NK-92 (cell line): Measurements from ENCODE around the gene DOCK7.
"Not testable (repeated sequence)": the region's sequence is repeated elsewhere in the genome, so short reads cannot be mapped to it uniquely, and the experiment has no call there.

Experiments used
- DNase-seq: peaks from one replicate; lab custom pipeline; 2025; ENCODE audit not compliant: unreplicated experiment; lab: John Stamatoyannopoulos, UW

Gene DOCK7, protein sequence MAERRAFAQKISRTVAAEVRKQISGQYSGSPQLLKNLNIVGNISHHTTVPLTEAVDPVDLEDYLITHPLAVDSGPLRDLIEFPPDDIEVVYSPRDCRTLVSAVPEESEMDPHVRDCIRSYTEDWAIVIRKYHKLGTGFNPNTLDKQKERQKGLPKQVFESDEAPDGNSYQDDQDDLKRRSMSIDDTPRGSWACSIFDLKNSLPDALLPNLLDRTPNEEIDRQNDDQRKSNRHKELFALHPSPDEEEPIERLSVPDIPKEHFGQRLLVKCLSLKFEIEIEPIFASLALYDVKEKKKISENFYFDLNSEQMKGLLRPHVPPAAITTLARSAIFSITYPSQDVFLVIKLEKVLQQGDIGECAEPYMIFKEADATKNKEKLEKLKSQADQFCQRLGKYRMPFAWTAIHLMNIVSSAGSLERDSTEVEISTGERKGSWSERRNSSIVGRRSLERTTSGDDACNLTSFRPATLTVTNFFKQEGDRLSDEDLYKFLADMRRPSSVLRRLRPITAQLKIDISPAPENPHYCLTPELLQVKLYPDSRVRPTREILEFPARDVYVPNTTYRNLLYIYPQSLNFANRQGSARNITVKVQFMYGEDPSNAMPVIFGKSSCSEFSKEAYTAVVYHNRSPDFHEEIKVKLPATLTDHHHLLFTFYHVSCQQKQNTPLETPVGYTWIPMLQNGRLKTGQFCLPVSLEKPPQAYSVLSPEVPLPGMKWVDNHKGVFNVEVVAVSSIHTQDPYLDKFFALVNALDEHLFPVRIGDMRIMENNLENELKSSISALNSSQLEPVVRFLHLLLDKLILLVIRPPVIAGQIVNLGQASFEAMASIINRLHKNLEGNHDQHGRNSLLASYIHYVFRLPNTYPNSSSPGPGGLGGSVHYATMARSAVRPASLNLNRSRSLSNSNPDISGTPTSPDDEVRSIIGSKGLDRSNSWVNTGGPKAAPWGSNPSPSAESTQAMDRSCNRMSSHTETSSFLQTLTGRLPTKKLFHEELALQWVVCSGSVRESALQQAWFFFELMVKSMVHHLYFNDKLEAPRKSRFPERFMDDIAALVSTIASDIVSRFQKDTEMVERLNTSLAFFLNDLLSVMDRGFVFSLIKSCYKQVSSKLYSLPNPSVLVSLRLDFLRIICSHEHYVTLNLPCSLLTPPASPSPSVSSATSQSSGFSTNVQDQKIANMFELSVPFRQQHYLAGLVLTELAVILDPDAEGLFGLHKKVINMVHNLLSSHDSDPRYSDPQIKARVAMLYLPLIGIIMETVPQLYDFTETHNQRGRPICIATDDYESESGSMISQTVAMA (N-terminal part only)

DNA sequence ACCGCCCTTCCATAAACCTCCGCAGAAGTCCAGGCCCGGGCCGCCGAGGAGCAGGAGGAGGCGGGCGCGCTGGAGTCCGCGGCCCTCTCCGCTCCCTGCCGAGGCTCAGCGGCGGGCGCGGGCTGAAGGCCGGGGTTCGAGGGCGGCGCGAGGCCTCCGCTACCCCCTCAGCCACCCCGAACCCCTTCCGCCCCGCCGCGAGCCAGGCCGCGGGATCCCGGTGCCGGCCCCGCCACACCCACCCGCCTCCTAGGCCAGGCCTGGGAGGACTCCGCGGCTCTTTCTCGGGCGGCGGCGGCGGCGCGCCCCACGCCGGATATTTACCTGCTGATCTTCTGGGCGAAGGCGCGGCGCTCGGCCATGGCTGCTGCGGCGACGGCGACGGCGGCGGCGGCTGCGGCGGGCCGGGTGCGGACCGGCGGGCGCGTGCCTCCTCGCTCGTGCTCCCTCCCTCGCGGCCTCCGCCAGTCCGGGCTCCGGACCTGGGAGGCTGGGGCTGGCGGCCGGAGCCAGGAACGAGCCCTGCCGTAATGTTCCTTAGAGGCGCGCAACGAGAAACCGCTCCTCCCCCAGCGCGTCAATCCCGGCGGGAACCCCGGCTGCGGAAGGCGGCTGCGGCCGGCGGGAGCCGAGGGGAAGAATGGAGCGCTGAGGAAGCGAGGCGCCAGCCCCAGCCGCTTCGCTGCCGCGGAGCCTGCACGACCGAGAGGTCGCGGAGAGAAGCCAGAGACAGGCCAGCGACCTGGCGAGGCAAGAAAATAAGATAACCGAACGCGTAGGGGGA is at the start of gene DOCK7:
TSS of gene DOCK7 (minus strand) at position 484 of the 784 bp plus-strand sequence. CDS start at position 362, 122 bp downstream.
- no peak for DNase-seq

- no peak for DNase-seq
Observed at GRCh38 chr1:62735491-62736171, 47.4 kb upstream of the DOCK7 start.

- DNase-seq: no peak
Observed at GRCh38 chr1:62732331-62732730, 44.1 kb upstream of the DOCK7 start.

DNA sequence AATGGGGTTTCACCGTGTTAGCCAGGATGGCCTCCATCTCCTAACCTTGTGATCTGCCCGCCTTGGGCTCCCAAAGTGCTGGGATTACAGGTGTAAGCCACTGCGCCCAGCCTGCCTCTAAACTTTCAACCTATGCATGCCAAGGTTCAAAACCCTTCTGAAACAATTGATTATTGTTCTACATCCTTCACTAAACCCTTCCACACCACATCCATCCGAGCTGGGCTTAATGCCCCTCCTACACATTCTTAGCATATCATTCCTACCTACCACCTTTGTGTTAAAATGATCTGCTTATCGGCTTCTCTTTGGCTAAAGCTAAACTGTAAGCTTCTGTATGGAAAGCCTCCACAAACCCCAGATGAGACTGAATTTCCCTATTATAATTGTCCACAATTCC is 40.8 kb upstream of the DOCK7 start:
- DNase-seq: no peak

DNA sequence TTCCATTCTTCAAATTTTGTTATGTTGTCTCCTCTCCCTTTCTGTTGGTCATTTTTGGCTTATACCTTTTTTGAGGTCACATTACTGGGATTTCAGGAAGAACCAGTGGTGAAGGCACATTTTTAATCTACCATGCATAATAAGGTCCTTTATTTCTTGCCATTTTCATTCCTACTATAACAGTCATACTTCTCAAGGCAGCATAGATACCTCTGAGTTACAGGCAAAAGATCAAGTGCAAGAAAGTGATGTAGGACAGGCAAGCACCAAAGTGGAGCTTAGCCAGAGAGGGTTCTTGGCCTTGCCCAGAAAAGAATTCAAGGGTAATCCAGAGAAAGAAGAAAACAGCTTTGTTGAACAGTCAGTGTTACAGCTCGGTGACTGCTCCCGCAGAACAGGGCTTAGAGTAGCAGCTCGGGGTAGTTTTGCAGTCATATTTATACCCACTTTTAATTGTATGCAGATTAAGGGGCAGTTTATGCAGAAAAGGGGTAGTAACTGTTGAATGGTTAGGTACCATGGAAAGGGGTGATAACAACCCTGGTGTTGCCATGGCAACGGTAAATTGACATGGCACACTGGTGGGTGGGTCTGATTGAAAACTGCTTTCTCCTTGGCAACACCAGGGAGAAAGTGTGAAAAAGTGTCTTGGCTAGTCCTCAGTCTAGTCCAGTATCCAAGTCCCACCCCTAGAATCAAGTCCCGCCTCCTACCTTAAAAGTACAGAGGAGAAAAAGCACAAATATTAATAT is 39.6 kb upstream of the DOCK7 start:
- no peak for DNase-seq

DNA sequence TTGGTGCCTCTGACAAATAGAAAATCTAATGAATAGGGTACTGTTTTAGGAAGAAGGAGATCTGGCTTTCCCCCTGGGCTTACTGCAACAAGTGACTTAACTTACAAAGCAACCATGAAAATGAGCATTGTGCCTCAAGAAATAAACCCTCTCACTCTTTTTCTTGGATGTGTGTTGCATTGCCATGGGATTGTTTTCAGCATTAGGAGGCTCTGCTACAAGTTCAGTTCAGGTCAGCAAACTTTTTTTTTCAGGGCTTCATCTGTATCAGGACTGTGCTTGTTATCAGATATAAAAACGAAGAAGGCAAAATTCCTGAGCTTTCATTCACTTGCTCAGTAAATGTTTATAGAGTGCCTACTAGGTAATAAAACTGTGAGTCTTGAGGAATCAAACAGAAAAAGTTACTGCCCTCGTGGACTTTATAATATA is 37.8 kb upstream of the DOCK7 start:
- no peak for DNase-seq

DNA sequence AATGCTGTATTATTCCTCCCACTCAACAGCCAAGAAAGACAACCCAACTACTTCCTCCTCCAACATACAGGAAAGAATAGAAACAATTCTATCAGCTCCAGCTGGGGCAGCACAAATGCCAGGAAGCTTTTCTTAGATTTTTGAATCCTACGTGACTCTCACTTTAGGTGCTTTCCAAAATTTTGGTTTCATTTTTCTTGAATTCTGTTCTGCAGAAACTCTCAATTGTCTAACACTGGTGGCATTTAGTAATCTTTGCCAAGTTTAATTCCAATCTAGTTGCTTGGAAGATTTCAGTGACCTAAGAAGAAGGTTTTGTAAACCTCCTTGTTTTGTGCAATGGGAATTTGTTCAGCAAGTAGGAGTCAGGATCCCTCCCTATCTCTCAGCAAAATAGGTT is 37.1 kb upstream of the DOCK7 start:
- DNase-seq: no peak

DNA sequence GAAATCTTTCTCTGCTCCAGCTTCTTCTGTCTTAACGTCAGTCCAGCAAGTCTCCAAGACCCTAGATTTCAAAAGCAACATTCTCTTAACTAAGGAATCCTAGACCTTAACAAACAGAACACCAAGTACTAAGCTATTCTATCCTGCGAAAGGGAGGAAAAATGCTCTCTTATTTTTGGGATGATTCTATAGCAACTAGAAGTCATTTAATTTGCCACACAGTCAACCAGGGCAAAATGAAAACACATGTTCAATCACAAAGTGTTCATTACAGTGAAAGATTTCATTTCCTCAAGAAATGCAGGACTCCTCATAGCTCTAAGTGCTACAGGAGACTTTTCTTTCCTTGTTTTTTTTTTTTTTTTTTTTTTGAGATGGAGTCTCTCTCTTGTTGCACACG is 36.2 kb upstream of the DOCK7 start:
- no peak for DNase-seq

- DNase-seq: no peak
Observed at GRCh38 chr1:62723883-62724282, 35.7 kb upstream of the DOCK7 start.

GRCh38 chr1:62722796-62723195 is 34.6 kb upstream of the DOCK7 start:
- no peak for DNase-seq

- no peak for DNase-seq
Observed at GRCh38 chr1:62720946-62721554, 32.9 kb upstream of the DOCK7 start.

DNA sequence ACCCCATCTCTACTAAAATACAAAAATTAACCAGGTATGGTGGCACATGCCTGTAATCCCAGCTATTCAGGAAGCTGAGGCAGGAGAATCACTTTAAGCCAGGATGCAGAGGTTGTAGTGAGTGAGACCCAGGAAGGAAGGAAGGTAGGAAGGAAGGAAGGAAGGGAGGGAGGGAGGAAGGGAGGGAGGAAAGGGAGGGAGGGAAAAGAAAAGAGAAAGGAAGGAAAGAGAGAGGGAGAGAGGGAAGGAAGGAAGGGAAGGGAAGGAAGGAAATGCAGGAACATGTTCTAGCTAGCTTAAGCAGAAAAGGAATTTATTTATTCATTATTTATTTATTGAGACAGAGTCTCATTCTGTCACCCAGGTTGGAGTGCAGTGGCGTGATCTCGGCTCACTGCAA is 30.2 kb upstream of the DOCK7 start:
- DNase-seq: not testable (repeated sequence)

DNA sequence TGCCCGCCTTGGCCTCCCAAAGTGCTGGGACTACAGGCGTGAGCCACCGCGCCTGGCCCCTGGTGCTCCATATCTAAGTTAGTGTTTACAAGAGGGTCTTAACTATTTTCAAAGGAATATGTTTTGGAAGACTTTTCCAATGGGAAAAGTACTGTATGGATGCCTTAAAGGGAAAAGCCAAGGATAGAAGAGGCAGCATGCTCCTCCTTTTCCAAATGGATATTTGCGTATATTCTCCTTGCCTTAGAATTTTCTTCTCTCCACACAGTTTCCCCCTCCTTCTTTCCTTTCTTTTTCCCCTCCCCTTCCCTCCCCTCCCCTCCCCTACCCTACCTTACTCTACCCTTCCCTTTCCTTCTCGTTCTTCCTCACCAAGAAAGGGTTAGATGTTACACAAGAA is 29.3 kb upstream of the DOCK7 start:
- no peak for DNase-seq

GRCh38 chr1:62716397-62716796 is 28.2 kb upstream of the DOCK7 start:
- DNase-seq: no peak

GRCh38 chr1:62712336-62713243 is 24.4 kb upstream of the DOCK7 start:
- DNase-seq: no peak

- no peak for DNase-seq
Observed at GRCh38 chr1:62707744-62708120, 19.5 kb upstream of the DOCK7 start.

DNA sequence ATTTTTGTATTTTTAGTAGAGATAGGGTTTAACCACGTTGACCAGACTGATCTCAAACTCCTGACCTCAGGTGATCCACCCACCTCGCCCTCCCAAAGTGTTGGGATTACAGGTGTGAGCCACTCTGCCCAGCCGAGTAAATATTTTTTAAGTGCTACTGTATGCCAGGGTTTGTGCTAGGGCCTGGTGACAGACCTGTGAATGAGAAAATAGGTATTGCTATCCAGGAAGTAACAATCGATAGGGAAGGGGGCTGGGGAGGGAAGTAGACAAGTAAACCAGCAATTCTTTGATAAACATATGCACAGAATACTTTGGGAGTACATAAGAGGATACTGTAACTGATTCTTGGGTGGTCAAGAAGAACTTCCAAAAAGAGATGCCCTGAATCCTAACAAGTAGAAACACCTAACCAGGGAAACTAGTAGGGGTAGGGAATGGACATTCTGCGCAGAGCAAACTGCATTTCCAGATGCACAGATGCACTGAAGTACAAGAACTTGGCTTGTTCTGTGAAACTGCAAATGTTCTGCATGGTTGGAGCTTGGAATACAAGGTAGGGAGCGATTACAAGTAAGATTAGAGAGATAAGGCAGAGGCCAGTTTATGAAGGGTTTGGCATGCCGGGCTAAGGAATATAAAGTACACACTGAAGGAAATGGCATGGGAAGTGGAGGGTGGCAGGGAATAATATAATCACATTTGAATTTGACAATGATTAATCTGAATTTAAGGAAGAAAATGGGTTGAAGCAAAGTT is 19.0 kb upstream of the DOCK7 start:
- no peak for DNase-seq
